SK-N-SH treated with all-trans-retinoic acid at 6 μM for 48 hours (cell line): ENCODE measurements around the gene CDYL.

Experiments used
- ATAC-seq: fragments of 200-7000 bp; cut with Tn5 transposase; 3 replicates; pipeline ENCODE4 v1.9.1; 2020; ENCODE audit warnings: mild to moderate bottlenecking, moderate library complexity
- ARNTL ChIP-seq: fragments of 450-650 bp; formaldehyde crosslinking; IDR thresholded peaks from 2 replicates; pipeline ENCODE4 v1.5.0; 2020; ENCODE audit warnings: low read depth, mild to moderate bottlenecking, moderate library complexity, borderline replicate concordance
- BACH2 ChIP-seq: fragments of 250-450 bp; sonication (Bioruptor Pico); IDR thresholded peaks from 2 replicates; pipeline ENCODE4 v1.9.0; 2021; ENCODE audit warnings: mild to moderate bottlenecking, borderline replicate concordance
- CREB5 ChIP-seq: fragments of 250-450 bp; sonication (Bioruptor Pico); IDR thresholded peaks from 2 replicates; pipeline ENCODE4 v1.5.1; 2020; ENCODE audit warnings: low read depth, mild to moderate bottlenecking, moderate library complexity
- CSDC2 ChIP-seq: fragments of 250-450 bp; sonication (Bioruptor Pico); IDR thresholded peaks from 2 replicates; pipeline ENCODE4 v1.5.0; 2020; ENCODE audit warnings: mild to moderate bottlenecking, moderate library complexity
- ESRRG ChIP-seq: fragments of 250-450 bp; sonication (Bioruptor Pico); IDR thresholded peaks from 2 replicates; pipeline ENCODE4 v1.6.1; 2021; ENCODE audit warnings: mild to moderate bottlenecking
- GLIS3 ChIP-seq: fragments of 250-450 bp; sonication (Bioruptor Pico); IDR thresholded peaks from 2 replicates; pipeline ENCODE4 v1.5.0; 2020; ENCODE audit warnings: mild to moderate bottlenecking, moderate library complexity
- ISL1 ChIP-seq: fragments of 250-450 bp; sonication (Bioruptor Pico); IDR thresholded peaks from 2 replicates; pipeline ENCODE4 v2.1.2; 2022; ENCODE audit warnings: mild to moderate bottlenecking, moderate library complexity
- OSR1 ChIP-seq: fragments of 250-450 bp; sonication (Bioruptor Pico); IDR thresholded peaks from 2 replicates; pipeline ENCODE4 v1.8.0; 2022; ENCODE audit warnings: moderate library complexity, mild to moderate bottlenecking, inconsistent platforms
- PATZ1 ChIP-seq: fragments of 250-450 bp; sonication (Bioruptor Pico); IDR thresholded peaks from 2 replicates; pipeline ENCODE4 v1.8.0; 2020; ENCODE audit warnings: mild to moderate bottlenecking, moderate library complexity, borderline replicate concordance
- PPARA ChIP-seq: fragments of 250-450 bp; sonication (Bioruptor Pico); IDR thresholded peaks from 2 replicates; pipeline ENCODE4 v1.5.0; 2020; ENCODE audit warnings: mild to moderate bottlenecking, borderline replicate concordance
- SNAI2 ChIP-seq: fragments of 250-450 bp; sonication (Bioruptor Pico); IDR thresholded peaks from 2 replicates; pipeline ENCODE4 v1.5.0; 2020; ENCODE audit warnings: mild to moderate bottlenecking, moderate library complexity
- TCF4 ChIP-seq: fragments of 250-450 bp; sonication (Bioruptor Pico); IDR thresholded peaks from 2 replicates; pipeline ENCODE4 v1.8.0; 2021; ENCODE audit warnings: mild to moderate bottlenecking, moderate library complexity, borderline replicate concordance
- TOX ChIP-seq: fragments of 250-450 bp; sonication (Bioruptor Pico); IDR thresholded peaks from 2 replicates; pipeline ENCODE4 v1.8.0; 2021; ENCODE audit warnings: mild to moderate bottlenecking, moderate library complexity, borderline replicate concordance
- TSHZ2 ChIP-seq: fragments of 250-450 bp; sonication (Bioruptor Pico); IDR thresholded peaks from 2 replicates; pipeline ENCODE4 v1.5.0; 2020; ENCODE audit warnings: mild to moderate bottlenecking, moderate library complexity
- ZC3H10 ChIP-seq: fragments of 250-450 bp; sonication (Bioruptor Pico); IDR thresholded peaks from 2 replicates; pipeline ENCODE4 v1.5.1; 2021; ENCODE audit warnings: mild to moderate bottlenecking, moderate library complexity
- ZFP3 ChIP-seq: fragments of 250-450 bp; sonication (Bioruptor Pico); IDR thresholded peaks from 2 replicates; pipeline ENCODE4 v1.5.0; 2020; ENCODE audit warnings: mild to moderate bottlenecking, moderate library complexity
- ZNF565 ChIP-seq: fragments of 450-650 bp; formaldehyde crosslinking; conservative IDR thresholded peaks from 2 replicates; pipeline ENCODE4 v1.5.0; 2020; ENCODE audit warnings: low read depth, mild to moderate bottlenecking, moderate library complexity
- ZNF70 ChIP-seq: fragments of 450-650 bp; formaldehyde crosslinking; IDR thresholded peaks from 2 replicates; pipeline ENCODE4 v1.5.0; 2020; ENCODE audit warnings: mild to moderate bottlenecking, moderate library complexity
- ZNF8 ChIP-seq: fragments of 450-650 bp; formaldehyde crosslinking; IDR thresholded peaks from 2 replicates; pipeline ENCODE4 v1.5.0; 2020; ENCODE audit warnings: mild to moderate bottlenecking, moderate library complexity

CDYL gene

GRCh38 chr6:4940416-4940815 lies 164.2 kb downstream of the CDYL start:
- TF ChIP-seq SNAI2 (CRISPR knock-in tag) (no peak), TSHZ2 (CRISPR knock-in tag) (no peak), ESRRG (CRISPR knock-in tag) (no peak), ZNF70 (no peak), ZC3H10 (CRISPR knock-in tag) (no peak), TCF4 (no peak), GLIS3 (CRISPR knock-in tag) (no peak), ZNF565 (CRISPR knock-in tag) (no peak), CREB5 (no peak), PPARA (CRISPR knock-in tag) (no peak), ARNTL (CRISPR knock-in tag) (no peak), PATZ1 (CRISPR knock-in tag) (no peak), TOX (CRISPR knock-in tag) (no peak), BACH2 (CRISPR knock-in tag) (no peak)
- ATAC-seq = no peak

DNA sequence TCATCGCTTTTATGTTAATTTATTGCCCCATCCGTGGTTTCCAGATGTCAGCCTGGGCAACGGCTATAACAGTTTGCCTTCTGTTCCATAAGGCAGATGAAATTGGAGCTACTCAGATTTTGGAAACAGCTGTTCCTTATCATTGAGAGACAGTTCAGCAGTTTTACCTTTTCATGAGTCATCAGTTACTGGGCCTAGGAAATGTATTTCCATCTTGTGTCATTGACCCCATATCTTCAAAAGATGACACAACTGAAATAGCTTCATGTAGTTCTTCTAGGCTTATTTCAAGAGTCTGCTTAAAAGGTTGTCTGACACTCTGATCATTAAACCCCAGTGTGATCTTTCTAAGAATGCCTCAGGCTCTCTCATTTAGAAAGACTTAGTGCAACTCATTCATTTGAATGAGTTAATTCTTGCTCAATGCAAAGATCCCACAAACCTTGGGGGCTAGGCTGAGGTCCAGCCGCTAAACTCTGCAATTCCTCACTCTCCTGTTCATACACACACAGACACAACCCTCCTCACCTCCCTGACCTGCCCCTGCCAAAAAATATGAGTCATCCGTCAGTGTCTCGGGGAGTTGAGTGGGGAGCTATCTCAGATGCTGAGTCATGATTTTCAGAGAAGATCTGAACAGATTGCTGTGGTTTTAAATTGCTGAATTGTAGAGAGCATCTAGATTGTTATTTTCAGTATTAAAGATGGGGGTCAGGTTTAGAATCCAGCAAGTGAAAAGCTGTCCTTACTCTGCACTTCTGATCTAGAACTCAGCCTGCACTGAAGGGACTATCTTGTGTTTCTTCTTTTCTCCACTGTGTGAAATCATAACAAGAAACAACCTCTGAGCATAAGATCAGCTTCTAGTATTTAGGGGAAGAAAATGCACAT lies 165.8 kb downstream of the CDYL start:
- TF ChIP-seq PATZ1 (CRISPR knock-in tag) = peak; percentile 22; the same call in 1 of the 2 replicates
- TF ChIP-seq OSR1 (CRISPR knock-in tag) = no peak
- TF ChIP-seq ZNF8 = no peak
- no peak for TF ChIP-seq GLIS3 (CRISPR knock-in tag)
- no peak for TF ChIP-seq TCF4
- no peak for TF ChIP-seq ZNF565 (CRISPR knock-in tag)
- no peak for TF ChIP-seq ARNTL (CRISPR knock-in tag)
- TF ChIP-seq ZNF70 = no peak
- TF ChIP-seq ZFP3 (CRISPR knock-in tag) = peak; percentile 29; the same call in 1 of the 2 replicates
- peak; percentile 64 for TF ChIP-seq ISL1 (CRISPR knock-in tag)
- TF ChIP-seq PPARA (CRISPR knock-in tag) = no peak
- TF ChIP-seq TOX (CRISPR knock-in tag) = peak; percentile 27; the same call in 1 of the 2 replicates
- TF ChIP-seq CSDC2 (CRISPR knock-in tag) = no peak
- TF ChIP-seq TSHZ2 (CRISPR knock-in tag) = no peak
- TF ChIP-seq ESRRG (CRISPR knock-in tag) = no peak
- peak; percentile 86 for ATAC-seq
